ENCODE measurements around the gene GCG.

- TF ChIP-seq CTCF (IDR thresholded peaks at IDR 0.05 in 8 of 11, conservative IDR thresholded peaks at IDR 0.05 in 3 of 11) (no peak), POLR2A (IDR thresholded peaks at IDR 0.05) (no peak), POLR2AphosphoS5 (IDR thresholded peaks at IDR 0.05) (no peak)
These were observed 4.1 kb upstream of the GCG start for GRCh38 chr2:162156149-162156548.
